Ovary (tissue), 9 donors: ENCODE results near the gene TRMT61B. TPM values are rescaled to one million over a fixed set of nuclear protein-coding genes. Genes with fewer than 3 reads are reported as not detected.
A peak's percentile ranks its signal among the peaks of the same experiment; 100 is the strongest.

Experiments
- DNase-seq, 5 donors: peaks; one replicate each; pipeline ENCODE4 v3.0.0-alpha.2; 2019 to 2020
- H3K27ac ChIP-seq, 2 donors: fragments of 200-600 bp; one replicate each; pipeline versions ENCODE4 v1.5.1 to v1.8.0; 2019 to 2022
- H3K27me3 ChIP-seq: fragments of 200-600 bp; one replicate; pipeline ENCODE4 v1.8.0; 2022
- H3K36me3 ChIP-seq: fragments of 200-600 bp; sonication (generic); one replicate; pipeline ENCODE4 v1.5.1; 2019
- H3K4me1 ChIP-seq: one replicate; pipeline ENCODE4 v1.8.1; 2013; ENCODE audit warnings: mild to moderate bottlenecking, moderate library complexity; ENCODE audit not compliant: insufficient read depth
- H3K4me3 ChIP-seq: fragments of 200-600 bp; sonication (generic); one replicate; pipeline ENCODE4 v1.5.1; 2017
- H3K9me3 ChIP-seq, 2 donors: fragments of 200-600 bp in 1 of 2; sonication (generic) in 1 of 2; one replicate each; pipeline versions ENCODE4 v1.5.1 to v1.8.1; 2013 to 2019; ENCODE audit warnings: mild to moderate bottlenecking in 1 of 2, moderate library complexity in 1 of 2
- EP300 ChIP-seq: sonication (generic); formaldehyde crosslinking; IDR thresholded peaks from one replicate; pipeline ENCODE4 v1.6.1; 2017; ENCODE audit warnings: antibody characterized with exemption
- POLR2A ChIP-seq: fragments of 450-650 bp; IDR thresholded peaks from one replicate; pipeline ENCODE4 v1.6.1; 2017; ENCODE audit warnings: antibody characterized with exemption, mild to moderate bottlenecking, moderate library complexity
- whole genome bisulfite sequencing, 3 donors: extraction: QIAGEN DNeasy Blood & Tissue Kit in 1 of 3; methylation state at CpG; one replicate each; pipeline versions ENCODE4 v1.1.5 to v1.1.7; 2013 to 2017; 5-methylcytosine and 5-hydroxymethylcytosine counted together
- intact Hi-C, 4 donors: fragments of 100-400 bp; cut with DNase I; formaldehyde crosslinking; loops; one replicate each; pipeline versions ENCODE4 v1.11.0 to v1.15.1; 2022 to 2023
- polyA plus RNA-seq, 2 donors: library from polyadenylated mRNA; stranded (reverse); fragments of 200-250 nt in 1 of 2; fragments of 350-450 nt in 1 of 2; fragmentation: Illumina TruSeq in 1 of 2; extraction: RNeasy Lipid Tissue Mini Kit (QIAGEN cat#74804) in 1 of 2; gene quantifications; one replicate each; pipeline ENCODE4 v1.2.3, GENCODE V29; 2013 to 2014
- total RNA-seq, 7 donors: library from RNA; depleted of rRNA in 2 of 7; stranded (reverse); fragments of >200 nt in 2 of 7; fragmentation: NEBNext Ultra II Directional in 3 of 7; extraction: Animal tissue kit (Norgen Biotek cat#: 25700) in 3 of 7; gene quantifications; one replicate each; pipeline versions ENCODE4 v1.1.0 to v1.2.4, GENCODE V29; 2016 to 2023
- TF ChIP-seq, protein P1 (sequence below), 3 donors: fragments of 450-650 bp in 2 of 3; fragments of 200-600 bp in 1 of 3; IDR thresholded peaks; one replicate each; pipeline versions ENCODE4 v1.5.1 to v1.8.0; 2016 to 2022; ENCODE audit warnings: antibody characterized with exemption in 3 of 3, mild to moderate bottlenecking in 1 of 3
- donor health status: DM: no; HTN: no; CAD: no; lungs with moderate emphysema.
- donor health status: DM: no; HTN: no; CAD: no.
- donor health status: Bipolar disorder and iron deficiency.
- donor health status: DM: yes; HTN: yes; CAD: no.
- donor health status: DM: no; HTN: no; CAD: no.
- donor health status: DM: yes; HTN: yes; CAD: no.

TRMT61B gene
- total and polyA plus RNA-seq, 9 donors = 8.1 to 18.4 (median 13.1) TPM

DNA sequence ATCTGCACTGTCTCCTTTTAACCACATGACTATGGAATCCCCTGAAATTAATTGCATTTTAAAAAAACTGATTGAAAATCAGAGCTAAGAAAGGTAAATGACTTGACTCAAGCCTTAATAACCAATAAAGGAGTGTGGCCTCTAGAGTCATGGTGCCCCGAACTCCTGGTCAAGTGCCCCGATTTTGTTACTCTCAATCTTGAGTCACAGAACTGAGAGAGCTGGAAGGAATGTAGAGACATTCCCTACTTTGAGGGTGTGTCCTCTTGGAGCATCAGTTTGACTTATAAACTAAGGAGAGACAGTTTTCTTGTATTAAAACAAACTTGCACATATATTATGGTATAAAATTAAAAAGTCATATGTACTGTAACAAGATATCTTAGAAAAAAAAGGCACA is 26.8 kb upstream of the TRMT61B start:
- Histone ChIP-seq H3K27ac (no peak overlapping the region), H3K36me3 (no peaks in the 10 kb centered on the region), H3K4me3 (no peak overlapping the region), H3K4me1 (peaks cover 4% of the 10 kb centered on the region), H3K9me3 (no peaks in the 10 kb centered on the region), H3K27me3 (no peaks in the 10 kb centered on the region)
- intact Hi-C loops = no loop called here
- 31 to 70% (median 66%) methylated on average over 2 of the region's 2 CpGs for WGBS, 3 donors
- TF ChIP-seq EP300 (no peak), POLR2A (no peak)
- TF ChIP-seq, protein P1, sequence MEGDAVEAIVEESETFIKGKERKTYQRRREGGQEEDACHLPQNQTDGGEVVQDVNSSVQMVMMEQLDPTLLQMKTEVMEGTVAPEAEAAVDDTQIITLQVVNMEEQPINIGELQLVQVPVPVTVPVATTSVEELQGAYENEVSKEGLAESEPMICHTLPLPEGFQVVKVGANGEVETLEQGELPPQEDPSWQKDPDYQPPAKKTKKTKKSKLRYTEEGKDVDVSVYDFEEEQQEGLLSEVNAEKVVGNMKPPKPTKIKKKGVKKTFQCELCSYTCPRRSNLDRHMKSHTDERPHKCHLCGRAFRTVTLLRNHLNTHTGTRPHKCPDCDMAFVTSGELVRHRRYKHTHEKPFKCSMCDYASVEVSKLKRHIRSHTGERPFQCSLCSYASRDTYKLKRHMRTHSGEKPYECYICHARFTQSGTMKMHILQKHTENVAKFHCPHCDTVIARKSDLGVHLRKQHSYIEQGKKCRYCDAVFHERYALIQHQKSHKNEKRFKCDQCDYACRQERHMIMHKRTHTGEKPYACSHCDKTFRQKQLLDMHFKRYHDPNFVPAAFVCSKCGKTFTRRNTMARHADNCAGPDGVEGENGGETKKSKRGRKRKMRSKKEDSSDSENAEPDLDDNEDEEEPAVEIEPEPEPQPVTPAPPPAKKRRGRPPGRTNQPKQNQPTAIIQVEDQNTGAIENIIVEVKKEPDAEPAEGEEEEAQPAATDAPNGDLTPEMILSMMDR (IDR thresholded peaks at IDR 0.05) = no peak
- no peak for DNase-seq

DNA sequence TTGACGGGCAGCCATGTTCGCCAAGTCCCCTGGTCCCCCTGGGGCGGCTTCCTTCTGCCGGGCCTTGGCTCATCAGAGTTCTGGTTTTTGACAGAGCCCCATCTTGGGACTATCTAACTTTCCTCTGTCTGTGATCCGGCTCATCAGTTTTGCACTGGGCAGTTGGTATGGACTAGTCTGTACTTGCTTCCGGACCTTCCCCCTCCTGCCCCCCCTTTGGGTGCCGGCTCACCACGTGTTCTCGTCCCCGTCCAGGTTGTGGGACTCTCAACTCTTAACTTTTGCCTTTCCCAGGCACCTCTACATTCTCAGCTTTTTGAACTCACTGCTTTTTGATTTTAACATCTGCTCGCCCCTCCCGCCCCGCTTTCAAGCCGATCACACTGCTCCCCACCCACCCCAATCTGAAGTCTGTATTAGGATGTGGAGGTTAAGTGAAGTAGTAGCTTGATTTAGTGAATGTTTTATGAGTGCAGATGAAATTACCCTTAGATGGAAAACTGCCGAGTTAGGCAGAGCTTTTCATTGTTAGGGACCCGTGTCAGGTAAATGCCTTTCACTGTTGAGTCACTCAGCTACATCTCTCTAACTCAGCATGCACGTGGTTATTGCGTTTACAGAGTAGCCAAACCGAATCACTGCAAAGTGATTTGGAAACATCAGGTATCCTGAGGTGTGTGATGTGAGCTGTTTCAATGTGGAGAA is 25.2 kb upstream of the TRMT61B start:
- H3K27ac ChIP-seq = peak overlapping the region; percentile 62 to 75
- no peaks in the 10 kb centered on the region for H3K9me3 ChIP-seq
- no peaks in the 10 kb centered on the region for H3K36me3 ChIP-seq
- peak in 3 of 5 donors; percentile 31 to 56 (median 50) for DNase-seq
- peak overlapping the region; percentile 98 for H3K4me3 ChIP-seq
- intact Hi-C loops = no loop called here
- H3K27me3 ChIP-seq = no peaks in the 10 kb centered on the region
- peaks cover 4% of the 10 kb centered on the region for H3K4me1 ChIP-seq
- TF ChIP-seq, protein P1 (IDR thresholded peaks at IDR 0.05) = no peak
- TF ChIP-seq POLR2A (no peak), EP300 (no peak)
- WGBS, 3 donors = 0 to 1% (median 1%) methylated on average over 19 of the region's 19 CpGs

DNA sequence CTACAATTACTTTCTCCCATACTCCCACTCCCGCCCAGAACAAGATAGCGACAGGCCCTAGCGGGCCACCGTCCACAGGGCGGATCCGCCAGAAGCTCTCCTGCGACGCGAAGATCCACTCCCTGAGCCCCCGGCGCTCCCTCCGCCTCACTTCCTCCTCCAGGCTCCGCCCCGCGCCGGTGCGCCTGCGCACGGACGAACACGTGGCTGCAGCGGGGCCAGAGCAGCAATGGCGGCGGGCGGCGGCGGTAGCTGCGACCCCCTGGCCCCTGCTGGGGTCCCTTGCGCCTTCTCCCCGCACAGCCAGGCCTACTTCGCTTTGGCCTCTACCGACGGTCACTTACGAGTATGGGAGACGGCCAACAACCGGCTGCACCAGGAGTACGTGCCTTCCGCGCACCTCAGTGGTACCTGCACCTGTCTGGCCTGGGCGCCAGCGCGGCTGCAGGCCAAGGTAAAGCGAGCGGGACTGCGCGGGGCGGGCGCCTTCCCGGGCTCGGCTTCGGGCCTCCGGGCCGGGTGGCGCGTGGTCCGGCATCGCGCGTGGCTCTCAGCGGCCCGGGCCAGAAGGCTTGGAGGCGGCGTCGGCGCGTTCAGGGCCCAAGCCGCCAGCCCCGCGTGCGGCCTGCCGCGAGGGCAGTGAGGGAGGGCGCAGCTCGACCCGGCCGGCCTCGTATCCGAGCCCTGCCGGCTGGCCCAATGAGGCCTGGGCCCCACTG is 24.5 kb upstream of the TRMT61B start, which contains the start of gene WDR43:
TSS of gene WDR43 (plus strand) at position 198 of the 719 bp plus-strand sequence. CDS start at position 230, 32 bp downstream.
- Histone ChIP-seq H3K27me3 (no peaks in the 10 kb centered on the region), H3K9me3 (no peaks in the 10 kb centered on the region), H3K36me3 (no peaks in the 10 kb centered on the region), H3K4me1 (peaks cover 4% of the 10 kb centered on the region), H3K4me3 (peak within 1 kb of the TSS; percentile 98), H3K27ac (peak within 1 kb of the TSS; percentile 62 to 75)
- TF ChIP-seq, protein P1 (IDR thresholded peaks at IDR 0.05) = peak in 1 of 3 donors; percentile 35
- TF ChIP-seq EP300 (no peak), POLR2A (peak; percentile 69)
- WGBS, 3 donors = 0 to 1% (median 1%) methylated on average over 46 to 79 of the region's 79 CpGs
- DNase-seq = peak; percentile 95 to 98 (median 97)
- intact Hi-C loops = no loop called here

DNA sequence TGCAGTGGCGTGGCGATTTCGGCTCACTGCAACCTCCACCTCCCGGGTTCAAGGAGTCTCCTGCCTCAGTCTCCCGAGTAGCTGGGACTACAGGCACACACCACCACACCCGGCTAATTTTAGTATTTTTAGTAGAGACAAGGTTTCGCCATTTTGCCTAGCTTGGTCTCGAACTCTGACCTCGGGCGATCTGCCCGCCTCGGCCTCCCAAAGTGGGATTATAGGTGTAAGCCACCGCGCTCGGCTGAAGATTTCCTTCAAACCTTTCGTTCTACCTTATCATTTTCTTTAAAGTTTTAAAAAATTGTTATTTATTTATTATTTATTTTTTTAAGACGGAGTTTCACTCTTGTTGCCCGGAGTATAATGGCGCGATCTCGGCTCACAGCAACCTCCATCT is 23.4 kb upstream of the TRMT61B start:
- 90 to 94% (median 94%) methylated on average over 21 of the region's 21 CpGs for WGBS, 3 donors
- Histone ChIP-seq H3K4me1 (peaks cover 4% of the 10 kb centered on the region), H3K4me3 (no peak overlapping the region), H3K36me3 (no peaks in the 10 kb centered on the region), H3K9me3 (no peaks in the 10 kb centered on the region), H3K27ac (no peak overlapping the region), H3K27me3 (no peaks in the 10 kb centered on the region)
- TF ChIP-seq POLR2A (no peak), EP300 (no peak)
- TF ChIP-seq, protein P1 (IDR thresholded peaks at IDR 0.05) = no peak
- intact Hi-C loops = no loop called here
- DNase-seq = peak; percentile 11 to 60 (median 56)
